GM15510 (cell line): ENCODE data around the gene KRTAP12-2.
"Not testable (repeated sequence)": the region's sequence is repeated elsewhere in the genome, so short reads cannot be mapped to it uniquely, and the experiment has no call there.

ENCODE experiments used
- POLR2A ChIP-seq: IDR thresholded peaks from 3 replicates; pipeline ENCODE4 v1.6.1; 2011; ENCODE audit warnings: borderline replicate concordance; ENCODE audit not compliant: insufficient read length; ENCODE audit errors: extremely low read depth

The KRTAP12-2 gene

DNA sequence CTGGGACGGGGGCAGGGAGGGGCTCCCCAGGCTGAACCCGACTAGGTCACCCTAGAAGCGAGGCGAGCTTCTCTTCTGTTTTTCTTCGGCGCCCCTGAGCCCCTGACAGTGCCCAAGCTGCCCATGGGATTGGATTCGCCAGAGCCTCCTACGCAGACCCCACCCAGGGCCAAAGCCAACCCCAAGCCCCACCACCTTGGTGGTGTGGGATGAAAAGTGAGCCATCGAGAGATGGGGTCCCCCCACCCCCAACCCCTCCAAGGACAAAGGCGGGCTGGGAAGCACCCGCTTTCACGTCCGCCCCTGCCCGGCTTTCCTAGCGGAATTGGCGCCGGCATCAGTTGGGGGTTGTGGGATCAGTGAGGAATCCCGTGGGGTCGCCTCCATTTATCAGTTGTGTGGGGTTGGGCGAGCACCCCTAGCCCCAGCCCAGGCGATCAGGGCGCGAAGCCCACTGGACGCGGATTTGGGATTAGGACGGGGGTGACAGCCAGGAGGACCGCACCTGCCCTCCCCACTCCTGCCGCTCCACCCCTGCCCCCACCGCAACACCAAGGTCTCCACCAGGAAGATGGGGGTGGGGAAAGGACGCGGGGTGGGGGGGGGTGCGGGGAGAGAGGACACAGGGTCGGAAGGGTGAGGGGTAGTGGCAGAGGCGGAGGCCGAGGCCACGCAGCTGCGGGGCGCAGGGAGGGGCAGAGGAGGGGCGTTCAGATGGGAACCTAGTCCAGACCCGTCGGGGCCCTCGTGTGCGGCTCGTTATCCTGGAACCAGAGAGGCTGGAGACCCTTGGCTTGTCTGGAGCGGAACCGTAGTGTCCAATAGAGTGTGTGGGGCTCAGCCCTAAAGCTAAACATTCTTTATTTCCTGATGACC lies 40.2 kb upstream of the KRTAP12-2 start:
- TF ChIP-seq POLR2A: no peak

DNA sequence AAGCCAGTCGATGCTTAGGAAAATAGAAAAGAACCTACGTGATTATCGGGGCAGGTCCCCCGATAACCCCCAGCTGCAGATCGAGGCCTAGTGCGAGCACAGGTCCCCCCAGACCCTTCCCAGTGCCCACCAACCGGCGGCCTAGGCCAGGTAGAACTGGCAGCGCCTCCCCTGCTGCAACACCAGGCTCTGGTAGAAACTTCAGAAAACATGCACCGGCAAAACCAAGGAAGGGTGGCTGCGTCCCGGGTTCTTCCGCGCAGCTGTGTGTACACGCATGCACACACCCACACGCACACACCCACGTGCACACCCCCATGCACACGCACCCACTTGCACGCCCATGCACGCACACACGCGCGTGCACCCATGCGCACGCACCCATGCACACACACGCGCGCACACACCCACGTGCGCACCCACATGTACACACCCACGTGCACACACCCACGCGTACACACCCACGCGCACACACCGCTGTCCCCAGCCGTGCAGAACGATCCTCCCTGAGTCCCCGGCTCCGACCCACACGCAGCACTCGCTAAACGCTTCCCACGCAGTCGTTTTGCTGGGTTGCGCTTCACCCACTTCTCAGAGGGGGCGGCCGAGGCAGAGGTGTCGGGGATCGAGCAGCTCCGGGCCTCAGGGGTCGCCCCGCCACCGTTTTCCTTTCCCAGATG lies 39.4 kb upstream of the KRTAP12-2 start:
- no peak for TF ChIP-seq POLR2A

DNA sequence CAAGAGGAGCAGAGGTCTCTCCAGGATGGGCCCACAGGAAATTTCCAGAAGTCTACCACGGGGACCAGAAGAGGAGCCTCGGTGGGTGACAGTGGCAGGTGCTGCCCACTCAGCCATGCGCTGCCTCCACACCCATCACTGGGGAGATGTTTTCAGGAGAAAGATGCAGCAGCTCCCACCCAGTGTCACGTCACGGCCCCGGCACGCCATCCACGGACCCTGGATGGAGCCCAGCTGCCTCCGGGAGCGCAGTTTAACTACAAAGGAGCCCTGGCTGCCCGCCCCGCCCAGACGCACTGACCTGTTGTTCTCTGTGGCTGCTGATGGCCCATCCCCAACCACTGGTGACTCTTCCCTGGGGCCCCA lies 37.9 kb upstream of the KRTAP12-2 start:
- TF ChIP-seq POLR2A: no peak

GRCh38 chr21:44703731-44704635 lies 37.3 kb upstream of the KRTAP12-2 start:
- no peak for TF ChIP-seq POLR2A

GRCh38 chr21:44702973-44703730 lies 36.4 kb upstream of the KRTAP12-2 start:
- no peak for TF ChIP-seq POLR2A

DNA sequence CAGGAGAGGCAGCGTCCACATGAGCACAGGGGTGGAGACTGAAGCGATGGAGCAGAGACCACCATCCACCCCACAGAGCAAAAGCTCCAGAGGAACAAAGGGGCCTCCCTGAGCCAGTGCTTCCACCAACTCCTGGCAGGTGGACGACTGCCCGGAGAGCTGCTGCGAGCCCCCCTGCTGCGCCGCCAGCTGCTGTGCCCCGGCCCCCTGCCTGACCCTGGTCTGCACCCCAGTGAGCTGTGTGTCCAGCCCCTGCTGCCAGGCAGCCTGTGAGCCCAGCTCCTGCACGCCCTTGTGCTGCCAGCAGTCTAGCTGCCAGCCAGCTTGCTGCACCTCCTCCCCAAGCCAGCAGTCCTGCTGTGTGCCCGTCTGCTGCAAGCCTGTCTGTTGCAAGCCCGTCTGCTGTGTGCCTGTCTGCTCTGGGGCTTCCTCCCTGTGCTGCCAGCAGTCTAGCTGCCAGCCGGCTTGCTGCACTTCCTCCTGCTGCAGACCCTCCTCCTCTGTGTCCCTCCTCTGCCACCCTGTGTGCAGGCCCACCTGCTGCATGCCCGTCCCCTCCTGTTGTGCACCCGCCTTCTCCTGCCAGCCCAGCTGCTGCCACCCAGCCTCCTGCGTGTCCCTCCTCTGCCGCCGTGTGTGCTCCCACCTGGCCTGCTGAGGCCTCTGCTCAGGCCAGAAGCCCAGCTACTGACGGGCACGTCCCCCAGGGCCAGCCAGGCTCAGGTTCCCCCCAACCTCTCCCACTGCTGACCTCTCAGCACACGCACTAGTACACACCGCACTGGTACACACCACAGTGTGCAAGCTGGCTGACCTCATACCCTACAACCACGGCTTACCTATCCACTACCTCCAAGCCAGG lies 35.6 kb upstream of the KRTAP12-2 start:
- no peak for TF ChIP-seq POLR2A

- TF ChIP-seq POLR2A: no peak
Measured at GRCh38 chr21:44701541-44701940, 34.8 kb upstream of the KRTAP12-2 start.

DNA sequence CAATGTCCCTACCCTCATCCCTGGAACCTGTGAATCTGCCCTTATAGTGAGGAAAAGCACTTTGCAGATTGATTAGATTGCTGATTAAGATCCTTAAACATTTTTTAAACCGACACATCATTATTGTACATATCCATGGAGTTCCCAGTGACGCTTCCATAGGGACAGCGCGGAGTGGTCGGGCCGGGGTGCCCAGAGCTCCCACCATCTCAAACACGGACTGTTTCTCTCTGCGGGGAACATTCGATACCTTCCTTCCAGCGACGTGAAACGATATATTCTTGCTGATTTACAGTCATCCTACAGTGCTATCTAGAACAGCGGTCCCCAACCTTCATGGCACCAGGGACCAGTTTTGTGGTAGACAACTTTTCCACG lies 34.3 kb upstream of the KRTAP12-2 start:
- no peak for TF ChIP-seq POLR2A

- no peak for TF ChIP-seq POLR2A
Measured at GRCh38 chr21:44700101-44701022, 33.6 kb upstream of the KRTAP12-2 start.

- no peak for TF ChIP-seq POLR2A
Measured at GRCh38 chr21:44699502-44700001, 32.8 kb upstream of the KRTAP12-2 start.

DNA sequence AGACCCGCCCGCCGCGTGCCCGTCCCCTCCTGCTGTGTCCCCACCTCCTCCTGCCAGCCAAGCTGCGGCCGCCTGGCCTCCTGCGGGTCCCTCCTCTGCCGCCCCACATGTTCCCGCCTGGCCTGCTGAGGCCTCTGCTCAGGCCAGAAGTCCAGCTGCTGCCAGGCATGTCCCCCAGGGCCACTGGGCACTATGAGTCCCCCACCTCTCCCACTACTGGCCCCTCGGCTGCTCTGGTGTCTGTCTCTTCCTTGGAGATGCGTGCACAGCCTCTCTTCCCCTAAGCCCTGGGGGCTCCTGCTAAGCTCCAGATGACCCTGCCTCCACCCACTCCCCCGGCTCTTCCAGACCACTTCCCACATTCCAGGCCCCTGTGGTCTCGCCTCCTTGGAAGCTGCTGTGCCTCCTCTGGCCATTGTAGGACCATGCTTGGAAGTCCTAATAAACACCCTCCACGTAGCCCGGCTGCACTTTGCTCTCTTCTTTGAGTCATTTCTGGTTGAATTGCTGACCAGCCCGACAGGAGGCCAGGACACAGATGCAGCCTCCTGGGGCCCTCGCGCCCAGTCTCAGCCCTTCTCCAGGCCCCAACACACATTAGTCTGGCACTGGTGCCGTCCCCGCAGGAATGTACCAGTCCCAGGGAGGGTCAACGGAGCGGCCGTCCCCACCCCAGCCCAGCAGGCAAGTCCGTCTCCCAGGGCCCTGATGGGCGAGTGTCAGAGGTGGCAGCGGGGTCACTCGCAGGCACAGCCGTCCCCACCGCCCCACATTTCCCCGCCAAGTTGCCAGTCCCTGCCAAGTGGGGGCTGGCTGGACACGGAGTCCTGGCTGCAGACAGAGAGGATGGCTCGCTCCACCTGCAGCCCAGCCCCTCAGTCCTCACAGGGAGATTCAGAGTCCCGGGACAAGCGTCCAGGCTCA lies 31.3 kb upstream of the KRTAP12-2 start:
- TF ChIP-seq POLR2A: no peak

- not testable (repeated sequence) for TF ChIP-seq POLR2A
Measured at GRCh38 chr21:44697172-44697810, 30.6 kb upstream of the KRTAP12-2 start, which contains the start of gene KRTAP10-12. TSS of gene KRTAP10-12 (plus strand) at chr21:44697172. CDS start at chr21:44697202, 30 bp downstream.
